NCI-H146 treated with DMSO at 0.1 percent for 48 hours (cell line): ENCODE measurements around the gene KMO.

Source experiments
- DNase-seq: peaks from one replicate; lab custom pipeline; 2025; ENCODE audit not compliant: unreplicated experiment; lab: John Stamatoyannopoulos, UW

The KMO gene

GRCh38 chr1:241592273-241592958 lies 60.2 kb downstream of the KMO start:
- DNase-seq = no peak

- no peak for DNase-seq
Measured at GRCh38 chr1:241593186-241593585, 61.0 kb downstream of the KMO start.

GRCh38 chr1:241596633-241597032 lies 64.5 kb downstream of the KMO start:
- no peak for DNase-seq

- DNase-seq = no peak
Measured at GRCh38 chr1:241598249-241598648, 66.1 kb downstream of the KMO start.

- no peak for DNase-seq
Measured at GRCh38 chr1:241600496-241600901, 68.3 kb downstream of the KMO start.

GRCh38 chr1:241603731-241604245 lies 71.6 kb downstream of the KMO start:
- no peak for DNase-seq

GRCh38 chr1:241605146-241605805 lies 73.1 kb downstream of the KMO start:
- DNase-seq = no peak

GRCh38 chr1:241606544-241606943 lies 74.4 kb downstream of the KMO start:
- no peak for DNase-seq

GRCh38 chr1:241607497-241607896 lies 75.3 kb downstream of the KMO start:
- DNase-seq = no peak

GRCh38 chr1:241608379-241609033 lies 76.3 kb downstream of the KMO start:
- DNase-seq = no peak

- DNase-seq = peak; percentile 90
Measured at GRCh38 chr1:241610056-241610815, 78.1 kb downstream of the KMO start.

- DNase-seq = peak; percentile 45
Measured at GRCh38 chr1:241611063-241611462, 78.9 kb downstream of the KMO start.

GRCh38 chr1:241611736-241612135 lies 79.6 kb downstream of the KMO start:
- DNase-seq = no peak

- DNase-seq = no peak
Measured at GRCh38 chr1:241612533-241613477, 80.6 kb downstream of the KMO start.

GRCh38 chr1:241614144-241614543 lies 82.0 kb downstream of the KMO start:
- DNase-seq = no peak

- DNase-seq = no peak
Measured at GRCh38 chr1:241614572-241614971, 82.4 kb downstream of the KMO start.

GRCh38 chr1:241615043-241615974 lies 83.1 kb downstream of the KMO start:
- no peak for DNase-seq

GRCh38 chr1:241617426-241617825 lies 85.2 kb downstream of the KMO start:
- no peak for DNase-seq

GRCh38 chr1:241622669-241623068 lies 90.5 kb downstream of the KMO start:
- no peak for DNase-seq
